ENCODE data around the gene KLHDC8B.

Gene KLHDC8B

DNA sequence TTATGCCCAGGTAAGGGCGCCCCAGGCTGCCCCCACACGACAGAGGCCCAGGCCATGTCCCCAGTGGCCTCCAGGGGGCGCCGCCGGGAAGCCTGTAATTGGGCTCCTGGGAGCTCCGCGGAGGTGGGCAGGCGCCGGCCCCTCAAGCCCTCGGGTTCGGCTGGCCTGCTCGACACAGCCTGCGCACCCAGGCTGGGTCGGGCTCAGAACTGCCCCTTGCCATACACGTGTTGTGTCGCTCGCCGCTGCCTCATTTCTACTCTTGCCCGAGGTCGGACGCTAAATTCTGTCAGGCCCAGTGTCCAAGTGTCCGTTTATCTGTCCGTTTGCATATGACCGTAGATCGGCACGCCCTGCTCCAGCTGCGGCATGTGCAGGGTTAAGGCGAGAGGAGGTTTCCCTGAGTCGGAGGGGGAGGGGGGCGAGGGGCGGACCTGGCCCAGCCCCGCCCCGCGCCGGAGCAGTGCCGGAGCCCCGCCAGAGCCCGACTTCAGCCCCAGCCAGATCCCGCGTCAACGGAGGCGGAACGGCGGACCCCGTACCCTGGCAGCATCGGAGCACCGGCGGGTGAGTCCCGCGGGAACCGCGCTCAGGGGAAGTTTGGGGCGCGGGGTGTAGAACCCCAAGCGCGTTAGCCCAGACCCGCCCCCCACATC lies at the start of gene KLHDC8B:
Gene KLHDC8B (plus strand): TSS at position 480 of the 656 bp plus-strand sequence. CDS start 1,172 bp downstream, outside the sequence.
- DNase-seq = peak; percentile 77

GRCh38 chr3:49122022-49122421 lies 49.4 kb upstream of the KLHDC8B start:
- DNase-seq = no peak

- DNase-seq = no peak
Measured at GRCh38 chr3:49122451-49122850, 48.9 kb upstream of the KLHDC8B start.

DNA sequence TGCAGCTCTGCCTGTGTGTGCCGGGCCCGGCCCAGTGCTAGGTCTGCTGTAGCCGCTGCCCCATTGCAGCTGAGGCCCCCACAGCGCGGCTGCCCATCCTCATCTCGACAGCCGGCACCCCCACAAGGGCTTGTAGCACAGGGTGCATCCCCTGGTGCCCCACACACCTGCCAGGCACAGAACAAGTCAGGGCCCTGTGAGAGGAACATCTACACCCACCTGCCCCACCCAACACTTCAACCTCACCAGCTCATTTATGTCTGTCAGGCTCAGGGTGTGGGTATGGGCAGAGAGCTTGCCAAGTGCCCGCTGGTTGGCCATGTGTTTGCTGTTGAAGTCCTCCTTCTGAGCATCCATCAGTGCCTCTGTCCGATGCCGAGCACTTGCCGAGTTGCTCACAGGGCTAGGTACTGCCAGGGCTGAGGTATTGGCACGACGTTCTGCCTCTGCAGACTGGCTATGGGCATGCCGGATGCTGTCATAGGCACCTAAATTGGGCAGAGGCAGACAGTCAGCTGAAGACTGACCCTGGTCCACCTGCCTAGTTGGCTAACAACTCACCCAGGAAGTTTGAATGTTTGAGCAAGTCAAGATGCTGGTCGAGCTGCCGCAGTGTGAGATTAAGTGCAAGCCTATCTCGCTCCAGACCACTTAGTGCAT lies 48.4 kb upstream of the KLHDC8B start:
- no peak for DNase-seq

DNA sequence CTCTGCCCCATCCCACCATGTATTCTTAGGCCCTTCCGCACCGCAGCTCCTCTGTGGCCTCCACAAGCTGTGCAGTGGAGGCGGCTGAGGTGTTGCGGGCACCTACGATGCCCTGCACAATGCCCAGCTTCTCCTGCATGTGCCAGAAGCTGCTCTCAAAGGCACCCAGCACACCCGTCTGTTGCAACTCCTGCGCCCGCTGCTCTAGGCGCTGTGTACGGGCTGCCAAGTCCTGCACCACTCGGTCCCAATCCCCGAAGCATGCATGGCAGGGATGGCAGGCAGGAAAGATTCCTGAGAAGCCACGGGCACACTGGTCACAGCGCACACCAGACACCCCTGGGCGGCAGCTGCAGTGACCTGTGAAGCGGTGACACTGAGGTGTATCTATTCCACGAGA lies 47.7 kb upstream of the KLHDC8B start:
- no peak for DNase-seq

DNA sequence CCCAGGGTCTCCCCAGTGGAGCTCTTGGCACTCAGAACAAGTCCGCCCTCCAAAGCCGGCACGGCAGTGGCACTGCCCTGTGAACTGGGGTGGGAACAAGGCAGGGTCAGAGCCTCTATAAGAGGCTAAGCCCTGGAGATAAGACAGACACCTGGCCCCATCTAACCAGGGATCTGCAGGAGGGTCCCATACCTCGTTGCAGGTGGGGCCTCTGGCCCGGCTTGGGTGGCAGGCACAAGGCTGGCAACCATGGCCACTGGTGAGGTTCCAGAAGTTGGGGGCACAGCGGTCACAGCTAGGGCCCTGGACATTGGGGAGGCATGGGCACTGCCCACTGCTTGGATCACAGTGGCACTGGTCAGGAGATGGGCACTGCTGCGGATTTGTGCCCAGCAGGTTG lies 47.2 kb upstream of the KLHDC8B start:
- no peak for DNase-seq

GRCh38 chr3:49124991-49125670 lies 46.3 kb upstream of the KLHDC8B start:
- no peak for DNase-seq

DNA sequence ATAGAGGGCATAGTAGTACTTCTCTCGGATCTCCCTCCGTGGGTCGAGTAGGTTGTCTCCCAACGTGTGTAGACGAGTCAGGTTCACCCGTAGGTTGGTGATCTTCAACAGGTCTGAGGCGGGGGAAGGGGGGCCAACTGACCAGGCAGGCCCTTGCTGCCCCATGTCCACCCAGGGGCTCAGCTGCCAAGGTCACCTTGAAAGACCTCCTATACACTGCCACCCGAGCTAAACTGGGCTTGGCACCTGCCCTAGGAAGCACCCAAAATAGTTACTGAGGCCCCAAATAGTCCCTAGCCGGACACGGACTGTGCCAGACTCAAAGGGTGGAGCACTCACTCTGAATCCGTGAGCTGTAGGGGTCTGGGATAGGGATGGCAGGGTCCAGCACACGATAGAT lies 40.4 kb upstream of the KLHDC8B start:
- no peak for DNase-seq

DNA sequence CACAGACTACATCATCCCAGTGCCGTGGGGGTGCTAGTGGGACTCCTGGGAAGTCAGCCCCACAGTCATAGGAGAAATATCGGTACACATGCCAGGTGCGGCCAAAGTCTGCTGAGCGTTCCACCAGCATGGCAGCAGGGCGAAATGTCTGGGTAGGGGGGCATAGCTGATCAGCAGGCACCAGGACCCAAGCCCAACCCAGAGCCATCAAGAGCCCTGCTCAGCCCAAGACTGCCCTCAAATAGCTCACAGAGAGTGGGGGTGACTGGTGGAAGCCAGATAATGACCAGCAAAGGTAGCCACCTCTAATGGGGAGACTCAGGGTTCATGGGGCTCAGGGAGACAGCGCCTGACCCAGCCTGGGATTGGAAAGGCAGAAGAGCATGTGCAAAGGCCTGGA lies 39.8 kb upstream of the KLHDC8B start:
- DNase-seq = no peak

- no peak for DNase-seq
Measured at GRCh38 chr3:49132073-49132436, 39.3 kb upstream of the KLHDC8B start.

- DNase-seq = peak; percentile 14
Measured at GRCh38 chr3:49132437-49133225, 38.8 kb upstream of the KLHDC8B start, which contains the start of gene LAMB2. TSS of gene LAMB2 (minus strand) at chr3:49133050. CDS start at chr3:49132867, 183 bp downstream.

DNA sequence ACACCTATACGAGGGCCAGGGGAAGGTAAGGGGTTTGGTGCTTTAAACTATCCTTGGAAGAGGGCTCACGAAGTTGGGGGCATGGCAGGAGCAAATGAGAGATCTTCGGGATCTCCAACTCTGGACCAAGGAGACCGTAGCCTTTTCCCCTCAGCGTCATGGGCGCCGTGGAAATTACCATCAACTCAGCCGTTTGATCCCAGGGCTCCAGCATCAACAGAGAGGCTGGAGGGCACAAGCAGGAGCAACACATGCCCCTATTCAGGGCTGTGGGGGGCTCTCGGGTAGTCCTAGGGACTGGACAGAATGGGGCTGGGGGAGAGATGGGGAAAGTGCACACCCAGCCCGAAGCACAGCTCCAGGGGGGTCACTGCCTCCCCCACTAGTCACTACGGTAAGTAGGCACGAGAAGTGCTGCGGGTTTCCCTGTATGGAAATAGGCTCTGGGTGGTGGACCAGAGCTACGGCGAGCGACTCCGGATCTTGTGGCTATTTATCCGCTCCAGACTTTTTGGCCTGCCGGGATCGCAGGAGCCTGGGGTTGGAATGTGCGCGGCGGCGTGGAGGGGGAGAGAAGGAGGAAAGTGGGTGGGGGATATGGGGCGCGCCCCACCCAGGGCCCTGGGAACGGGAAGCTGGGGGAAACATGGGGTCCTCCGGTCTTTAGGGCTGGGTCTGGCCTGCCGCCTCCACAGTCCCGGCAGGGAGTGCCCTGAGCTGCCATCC lies 38.0 kb upstream of the KLHDC8B start:
- peak; percentile 39 for DNase-seq

- DNase-seq = no peak
Measured at GRCh38 chr3:49134471-49135265, 36.7 kb upstream of the KLHDC8B start.

DNA sequence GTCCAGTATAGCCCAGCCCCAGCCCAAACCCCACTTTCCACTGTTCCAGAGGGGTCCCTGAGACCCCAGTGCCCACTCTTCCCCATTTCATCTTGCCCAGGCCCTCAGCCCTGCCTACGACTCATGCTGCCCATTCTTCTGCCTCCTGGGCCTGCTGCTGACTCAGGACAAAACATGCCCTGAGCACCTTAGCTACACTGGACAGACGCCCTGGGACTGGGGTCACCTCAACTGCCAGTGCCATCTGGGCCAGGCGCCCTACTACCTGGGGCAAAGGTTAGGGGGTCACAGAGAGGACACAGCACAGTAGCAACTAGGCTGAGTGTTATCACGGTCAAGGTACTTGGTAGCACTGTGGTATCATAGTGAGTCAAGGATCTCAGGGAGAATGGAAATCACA lies 35.9 kb upstream of the KLHDC8B start:
- no peak for DNase-seq

GRCh38 chr3:49140080-49140479 lies 31.3 kb upstream of the KLHDC8B start:
- DNase-seq = no peak

DNA sequence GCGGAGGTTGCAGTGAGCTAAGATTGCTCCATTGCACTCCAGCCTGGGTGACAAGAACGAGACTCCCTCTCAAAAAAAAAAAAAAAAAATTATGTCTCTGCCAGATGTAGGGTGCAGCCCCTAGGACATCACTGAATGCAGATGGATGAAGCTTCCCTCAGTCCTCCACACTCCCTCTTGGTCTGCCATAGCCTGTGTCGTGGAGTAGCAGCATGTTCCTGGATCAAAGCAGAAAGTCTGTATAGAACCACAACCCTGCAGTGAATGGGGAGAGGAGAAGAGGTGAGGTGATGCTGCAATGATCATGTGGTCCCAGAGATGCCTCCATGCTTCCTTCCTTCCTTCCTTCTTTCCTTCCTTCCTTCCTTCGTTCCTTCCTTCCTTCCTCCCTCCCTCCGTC lies 23.2 kb upstream of the KLHDC8B start:
- no peak for DNase-seq

DNA sequence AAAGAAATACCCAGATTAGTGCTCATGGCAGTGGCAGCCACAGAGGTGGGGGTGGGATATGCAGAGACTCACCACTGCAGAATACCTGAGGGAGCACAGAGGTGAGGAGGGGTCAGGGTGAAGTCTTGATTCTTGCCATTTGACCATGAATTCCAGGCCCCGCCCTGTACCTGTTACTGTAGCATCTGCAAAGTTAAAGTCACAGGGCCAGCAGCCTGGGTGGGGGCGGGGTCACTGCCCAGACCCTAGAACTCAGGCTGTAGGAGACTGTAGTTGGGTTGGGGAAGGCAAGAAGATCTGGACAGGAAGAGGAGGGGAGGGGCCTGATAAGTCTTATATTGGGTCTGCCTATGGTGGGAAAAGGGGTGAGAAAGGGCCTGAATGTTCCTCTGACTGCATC lies 19.8 kb upstream of the KLHDC8B start:
- no peak for DNase-seq

DNA sequence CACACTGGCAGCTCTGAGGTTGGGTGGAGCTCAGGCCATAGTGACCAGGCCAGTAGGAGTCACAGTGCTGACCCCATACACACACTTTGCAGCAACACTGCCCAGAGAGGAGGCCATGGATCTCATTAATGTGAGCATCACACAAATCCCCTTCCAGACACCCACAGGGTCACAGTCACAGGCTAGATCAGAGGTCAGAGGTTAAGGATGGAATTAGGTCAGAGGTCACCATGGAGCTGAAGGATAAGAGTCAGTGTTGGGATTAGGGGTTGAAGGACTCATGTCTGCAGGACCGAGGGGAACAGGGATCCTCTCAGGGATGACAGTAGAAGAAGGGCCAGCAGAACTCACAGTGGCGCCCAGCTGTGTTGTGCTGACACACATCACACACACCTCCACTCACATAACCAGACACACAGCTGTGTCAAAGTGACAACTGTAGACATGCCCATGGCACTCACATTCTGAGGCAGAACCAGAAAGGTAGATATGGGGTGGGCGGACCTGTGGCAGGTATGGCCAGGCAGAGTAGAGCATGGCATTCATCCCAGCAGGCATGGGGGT lies 18.0 kb upstream of the KLHDC8B start:
- no peak for DNase-seq

GRCh38 chr3:49157289-49157688 lies 14.1 kb upstream of the KLHDC8B start:
- DNase-seq = no peak

DNA sequence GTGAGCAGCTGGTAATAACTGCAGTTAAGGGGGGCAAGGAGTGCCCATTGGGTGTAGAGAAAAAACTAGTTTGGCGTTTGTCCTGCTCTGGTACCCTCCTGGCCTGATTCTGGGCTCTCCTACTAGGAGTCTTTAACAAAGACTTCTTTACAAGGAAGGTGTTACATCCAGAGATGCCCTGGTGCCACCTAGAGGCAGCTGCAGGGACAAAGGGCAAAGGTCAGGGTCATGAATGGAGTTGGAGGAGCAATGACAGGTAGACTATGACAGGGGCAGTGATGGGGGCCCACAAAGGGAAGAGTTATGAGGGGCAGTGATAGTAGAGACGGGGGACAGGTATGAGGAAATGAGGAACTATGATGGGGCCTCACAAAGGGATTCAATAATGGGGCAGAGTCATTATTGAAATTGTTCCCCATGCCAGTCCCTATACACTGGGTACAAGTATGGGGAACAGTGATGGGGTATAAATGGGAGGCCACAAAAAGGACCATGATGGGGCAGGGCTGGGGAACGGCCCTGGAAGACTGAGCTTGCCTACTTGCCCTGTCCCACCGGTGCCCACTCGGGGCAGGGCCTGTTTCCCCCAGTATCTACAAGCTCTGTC lies 13.2 kb upstream of the KLHDC8B start:
- DNase-seq = no peak

DNA sequence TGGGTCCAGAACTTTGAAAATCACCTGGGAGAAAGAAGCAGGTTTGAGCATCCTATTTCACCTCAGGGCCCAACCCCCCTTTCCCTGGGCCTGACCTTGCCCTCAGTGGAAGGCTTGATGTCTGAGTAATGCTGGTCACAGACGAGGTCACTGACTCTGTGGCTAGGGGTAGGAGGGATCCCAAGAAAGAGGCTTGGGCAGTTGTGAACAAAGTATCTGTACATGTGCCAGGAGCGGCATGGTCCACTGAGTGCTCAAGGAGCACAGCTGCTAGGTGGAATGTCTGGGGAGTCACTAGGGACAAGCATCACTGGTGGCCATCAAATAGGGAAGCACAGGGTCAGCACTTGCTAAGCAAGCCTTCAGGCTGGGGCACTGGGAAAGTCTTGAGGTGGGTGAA lies 12.6 kb upstream of the KLHDC8B start:
- DNase-seq = no peak

Data from NCI-H2227 treated with DMSO at 0.1 percent for 48 hours (cell line).